HepG2 (cell line): ENCODE data around the gene MS4A18. TPM values are rescaled to one million over a fixed set of nuclear protein-coding genes. Genes with fewer than 3 reads are reported as not detected.

Experiments
- ATAC-seq: fragments of 200-7000 bp; cut with Tn5 transposase; 3 replicates; pipeline ENCODE4 v1.9.1; 2020; ENCODE audit warnings: mild to moderate bottlenecking, moderate library complexity
- BruUV-seq: library from RNA; stranded (reverse); fragments of 400-500 nt; replicated peaks from 2 replicates; lab custom pipeline; 2021; lab: Mats Ljungman, UMichigan
- CTCF ChIA-PET: fragments of 300-600 bp; formaldehyde crosslinking; extraction: SDS; loops from one replicate; lab custom pipeline; 2021; ENCODE audit warnings: low total read pairs, inconsistent platforms, low intra/inter-chr PET ratio; lab: Yijun Ruan, JAX
- POLR2A ChIA-PET: fragments of 350-600 bp; sonication (Branson Sonifier 250); formaldehyde crosslinking; loops from one replicate; lab custom pipeline; 2020; ENCODE audit warnings: antibody characterized with exemption, inconsistent platforms; lab: Yijun Ruan, JAX
- DNase-seq: peaks from one replicate; pipeline ENCODE4 v3.0.0-alpha.2; 2015; ENCODE audit warnings: low spot score
- FAIRE-seq: peaks from 3 replicates; lab custom pipeline; 2011; peaks lifted over from hg19 to GRCh38; lab: Jason Lieb, UNC
- H2AFZ ChIP-seq: one replicate; pipeline ENCODE4 v1.6.1; 2011; ENCODE audit warnings: low read length, inconsistent platforms
- H3K27ac ChIP-seq: fragments of 300-600 bp; 3 replicates; pipeline ENCODE4 v1.8.0; 2011; ENCODE audit warnings: mixed run types, mild to moderate bottlenecking, mixed read lengths, low read length, inconsistent platforms; ENCODE audit not compliant: insufficient read depth; ENCODE audit errors: extremely low read length
- H3K27me3 ChIP-seq, 2 experiments: fragments of 200-600 bp in 1 of 2; 2 replicates in 1 of 2; 3 replicates in 1 of 2; pipeline versions ENCODE4 v1.6.0 to v1.8.0; 2011; ENCODE audit warnings: low read length in 2 of 2, mild to moderate bottlenecking in 2 of 2, moderate library complexity in 2 of 2, inconsistent platforms in 1 of 2; ENCODE audit not compliant: insufficient read depth in 2 of 2, control insufficient read depth in 1 of 2
- H3K36me3 ChIP-seq, 2 experiments: fragments of 200-600 bp in 1 of 2; replicated peaks in 1 of 2; 2 replicates in 1 of 2; 3 replicates in 1 of 2; pipeline versions ENCODE4 v1.5.1 to v1.8.0; 2011; ENCODE audit warnings: low read length in 2 of 2, inconsistent platforms in 1 of 2; ENCODE audit not compliant: insufficient read depth in 2 of 2, control insufficient read depth in 1 of 2
- H3K4me1 ChIP-seq: 2 replicates; pipeline ENCODE4 v1.5.1; 2012; ENCODE audit warnings: low read length, inconsistent platforms; ENCODE audit not compliant: insufficient read depth
- H3K4me2 ChIP-seq: 2 replicates; pipeline ENCODE4 v1.6.0; 2011; ENCODE audit warnings: low read depth, low read length, inconsistent platforms
- H3K4me3 ChIP-seq, 3 experiments: fragments of 200-600 bp in 1 of 3; sonication (generic), shearing (Covaris generic) in 1 of 3; replicated peaks in 1 of 3; 2 replicates each; pipeline ENCODE4 v1.5.1; 2011 to 2016; ENCODE audit warnings: low read length in 3 of 3, inconsistent platforms in 2 of 3, low read depth in 2 of 3, mild to moderate bottlenecking in 2 of 3, control low read depth in 1 of 3, mixed read lengths in 1 of 3; ENCODE audit not compliant: insufficient read depth in 1 of 3
- H3K79me2 ChIP-seq: one replicate; pipeline ENCODE4 v1.6.1; 2011; ENCODE audit warnings: low read length, inconsistent platforms; ENCODE audit not compliant: insufficient read depth
- H3K9ac ChIP-seq: 2 replicates; pipeline ENCODE4 v1.6.0; 2011; ENCODE audit warnings: mild to moderate bottlenecking, low read depth, low read length, inconsistent platforms; ENCODE audit not compliant: insufficient read depth
- H3K9me3 ChIP-seq: 2 replicates; pipeline ENCODE4 v1.5.1; 2012; ENCODE audit warnings: mild to moderate bottlenecking, low read length
- H4K20me1 ChIP-seq: 2 replicates; pipeline ENCODE4 v1.6.0; 2011; ENCODE audit warnings: inconsistent platforms, mild to moderate bottlenecking, low read length, moderate library complexity; ENCODE audit not compliant: insufficient read depth
- HNF4G ChIP-seq, 2 experiments: sonication (generic) in 1 of 2; formaldehyde crosslinking in 1 of 2; IDR thresholded peaks; 2 replicates each; pipeline versions ENCODE4 v1.4.0 to v1.6.1; 2011 to 2020; ENCODE audit warnings: borderline replicate concordance in 2 of 2, low read depth in 2 of 2, mild to moderate bottlenecking in 2 of 2, low read length in 1 of 2, missing genetic modification reagents in 1 of 2, moderate library complexity in 1 of 2
- PHF21A ChIP-seq: sonication (generic); formaldehyde crosslinking; IDR thresholded peaks from 2 replicates; pipeline ENCODE4 v1.5.0; 2020; ENCODE audit warnings: mild to moderate bottlenecking, missing genetic modification reagents
- PHF8 ChIP-seq: sonication (generic); formaldehyde crosslinking; IDR thresholded peaks from 2 replicates; pipeline ENCODE4 v1.5.0; 2020; ENCODE audit warnings: missing genetic modification reagents
- RNF2 ChIP-seq: fragments of 450-650 bp; conservative IDR thresholded peaks from 2 replicates; pipeline ENCODE4 v1.6.1; 2016; ENCODE audit warnings: low read depth
- SNAI1 ChIP-seq: sonication (generic); formaldehyde crosslinking; IDR thresholded peaks from 2 replicates; pipeline ENCODE4 v1.5.0; 2020; ENCODE audit warnings: mild to moderate bottlenecking, missing genetic modification reagents, borderline replicate concordance
- ZNF350 ChIP-seq: sonication (generic); formaldehyde crosslinking; IDR thresholded peaks from 2 replicates; pipeline ENCODE4 v1.4.0; 2020; ENCODE audit warnings: mild to moderate bottlenecking, low read depth, missing genetic modification reagents, borderline replicate concordance
- ZNF570 ChIP-seq: sonication (generic); formaldehyde crosslinking; IDR thresholded peaks from 2 replicates; pipeline ENCODE4 v1.4.0; 2020; ENCODE audit warnings: mild to moderate bottlenecking, missing genetic modification reagents, borderline replicate concordance
- ZNF614 ChIP-seq: IDR thresholded peaks from 2 replicates; pipeline ENCODE4 v1.6.1; 2018; ENCODE audit warnings: missing biosample characterization, missing genetic modification reagents, inconsistent platforms, borderline replicate concordance
- ZNF768 ChIP-seq: sonication (generic); formaldehyde crosslinking; IDR thresholded peaks from 2 replicates; pipeline ENCODE4 v1.4.0; 2020; ENCODE audit warnings: missing genetic modification reagents
- WGBS: methylation state at CpG from one replicate; pipeline ENCODE4 v1.1.6; 2017; ENCODE audit warnings: low lambda C conversion rate; 5-methylcytosine and 5-hydroxymethylcytosine counted together
- in situ Hi-C: cut with HindIII; loops from 2 replicates; pipeline ENCODE4 v1.10.0; 2017; ENCODE audit warnings: low pct_unique_long_range_greater_than_20kb; ENCODE audit not compliant: extremely low pct_ligation_motif_present
- intact Hi-C: fragments of 100-400 bp; cut with micrococcal nuclease; formaldehyde crosslinking; loops from one replicate; pipeline ENCODE4 v1.10.0; 2022; ENCODE audit not compliant: unreplicated experiment
- polyA plus RNA-seq, 8 experiments: library from polyadenylated mRNA; depleted of rRNA in 3 of 8; stranded (reverse) in 7 of 8; unstranded in 1 of 8; fragments of >200 nt; fragmentation: Illumina TruSeq in 4 of 8; extraction: Trizol in 4 of 8; gene quantifications; 2 replicates each; pipeline versions ENCODE4 v1.2.1 to v1.2.3, GENCODE V29; 2011 to 2016; ENCODE audit warnings: low read depth in 4 of 8, missing spikeins in 1 of 8, mixed read lengths in 1 of 8; ENCODE audit not compliant: insufficient read depth in 1 of 8
- total RNA-seq, 5 experiments: library from RNA; depleted of rRNA; stranded (reverse); fragments of >200 nt; fragmentation: Illumina TruSeq; extraction: Trizol; gene quantifications; 2 replicates each; pipeline ENCODE4 v1.2.3, GENCODE V29; 2016; ENCODE audit warnings: low read depth in 1 of 5
- TF ChIP-seq, protein P1 (sequence below): sonication (generic); formaldehyde crosslinking; IDR thresholded peaks from 2 replicates; pipeline ENCODE4 v1.4.0; 2020; ENCODE audit warnings: mild to moderate bottlenecking, low read depth, missing genetic modification reagents
- TF ChIP-seq, protein P2 (sequence below): sonication (generic); formaldehyde crosslinking; IDR thresholded peaks from 2 replicates; pipeline ENCODE4 v1.8.0; 2022; ENCODE audit warnings: missing genetic modification reagents, mild to moderate bottlenecking, inconsistent platforms, borderline replicate concordance

Gene MS4A18
- total and polyA plus RNA-seq, 2 of the 13 experiments (the other 11 are each of a cell fraction or from before 2014, with no cell fraction given), result not detected

DNA sequence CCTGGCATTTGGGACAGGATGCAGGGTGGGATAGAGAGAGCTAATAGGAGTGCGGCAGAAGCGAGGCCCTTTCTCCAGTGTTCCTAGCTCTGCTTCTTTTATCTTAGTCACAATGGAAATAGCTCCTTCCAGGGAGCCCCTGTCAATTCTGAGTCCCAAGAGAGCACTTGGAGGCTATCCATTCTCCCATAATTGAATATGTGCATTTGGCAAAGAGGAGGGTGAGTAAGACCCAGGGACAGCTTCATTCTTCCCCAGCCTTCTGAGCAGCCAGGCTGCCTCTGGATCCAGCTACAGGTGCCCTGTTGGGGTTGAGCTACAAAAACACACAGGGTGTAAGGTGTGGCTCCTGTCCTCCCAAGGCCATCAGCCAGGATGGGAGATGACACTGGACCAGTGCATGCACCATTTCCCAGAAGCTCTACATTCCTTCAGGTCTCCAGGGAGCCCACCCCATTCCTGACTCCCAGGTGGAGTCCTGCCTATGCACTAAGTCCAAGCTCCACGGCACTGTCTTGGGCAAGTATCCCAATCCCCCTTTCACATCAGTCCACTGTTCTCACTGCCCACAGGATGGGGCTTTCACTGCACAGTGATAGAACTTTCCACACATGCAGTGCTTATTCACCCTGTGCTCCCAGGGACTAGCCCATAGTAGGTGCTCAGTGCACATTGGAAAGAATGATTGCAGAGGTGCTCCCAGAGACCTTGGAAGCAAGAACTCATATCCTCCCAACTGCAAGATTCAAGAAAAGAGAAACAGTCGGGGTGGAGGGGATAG lies 66.8 kb downstream of the MS4A18 start:
- no peaks in the 10 kb centered on the region for H3K79me2 ChIP-seq
- no peaks in the 10 kb centered on the region for H4K20me1 ChIP-seq
- no peak for FAIRE-seq
- no peak overlapping the region for H3K4me2 ChIP-seq
- H3K9ac ChIP-seq, result no peak overlapping the region
- H2AFZ ChIP-seq, result no peak overlapping the region
- WGBS, result 8% methylated on average over 2 of the region's 4 CpGs
- no peaks in the 10 kb centered on the region for H3K4me1 ChIP-seq
- in situ Hi-C loops, result no loop called here
- TF ChIP-seq ZNF570 (no peak), SNAI1 (CRISPR knock-in tag) (no peak), HNF4G (IDR thresholded peaks at IDR 0.05; ENCODE audit: borderline replicate concordance, low read depth, low read length) (no peak), HNF4G (CRISPR knock-in tag; IDR thresholded peaks at IDR 0.05; ENCODE audit: borderline replicate concordance, low read depth) (no peak), ZNF614 (CRISPR knock-in tag) (no peak), PHF8 (CRISPR knock-in tag) (no peak), ZNF350 (CRISPR knock-in tag) (no peak), RNF2 (no peak), ZNF768 (CRISPR knock-in tag) (no peak), PHF21A (CRISPR knock-in tag) (no peak)
- TF ChIP-seq, protein P1, sequence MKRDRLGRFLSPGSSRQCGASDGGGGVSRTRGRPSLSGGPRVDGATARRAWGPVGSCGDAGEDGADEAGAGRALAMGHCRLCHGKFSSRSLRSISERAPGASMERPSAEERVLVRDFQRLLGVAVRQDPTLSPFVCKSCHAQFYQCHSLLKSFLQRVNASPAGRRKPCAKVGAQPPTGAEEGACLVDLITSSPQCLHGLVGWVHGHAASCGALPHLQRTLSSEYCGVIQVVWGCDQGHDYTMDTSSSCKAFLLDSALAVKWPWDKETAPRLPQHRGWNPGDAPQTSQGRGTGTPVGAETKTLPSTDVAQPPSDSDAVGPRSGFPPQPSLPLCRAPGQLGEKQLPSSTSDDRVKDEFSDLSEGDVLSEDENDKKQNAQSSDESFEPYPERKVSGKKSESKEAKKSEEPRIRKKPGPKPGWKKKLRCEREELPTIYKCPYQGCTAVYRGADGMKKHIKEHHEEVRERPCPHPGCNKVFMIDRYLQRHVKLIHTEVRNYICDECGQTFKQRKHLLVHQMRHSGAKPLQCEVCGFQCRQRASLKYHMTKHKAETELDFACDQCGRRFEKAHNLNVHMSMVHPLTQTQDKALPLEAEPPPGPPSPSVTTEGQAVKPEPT (CRISPR knock-in tag), result no peak
- TF ChIP-seq, protein P2, sequence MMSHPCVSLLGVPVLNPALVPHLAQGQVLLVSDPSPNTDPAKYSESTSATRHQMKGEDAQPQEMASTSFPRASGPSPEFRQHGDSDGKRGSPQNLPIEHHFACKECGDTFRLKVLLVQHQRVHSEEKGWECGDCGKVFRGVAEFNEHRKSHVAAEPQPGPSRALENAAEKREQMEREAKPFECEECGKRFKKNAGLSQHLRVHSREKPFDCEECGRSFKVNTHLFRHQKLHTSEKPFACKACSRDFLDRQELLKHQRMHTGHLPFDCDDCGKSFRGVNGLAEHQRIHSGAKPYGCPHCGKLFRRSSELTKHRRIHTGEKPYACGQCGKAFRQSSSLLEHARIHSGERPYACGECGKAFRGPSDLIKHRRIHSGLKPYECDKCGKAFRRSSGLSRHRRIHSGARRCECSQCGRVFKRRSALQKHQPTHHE (CRISPR knock-in tag), result no peak
- CTCF ChIA-PET, result no interaction called here
- H3K4me3 ChIP-seq, result no peak overlapping the region
- no peaks in the 10 kb centered on the region for H3K36me3 ChIP-seq
- intact Hi-C loops, result no loop called here
- POLR2A ChIA-PET, result no interaction called here
- DNase-seq, result no peak
- peaks cover 0 to 9% of the 10 kb centered on the region in 2 experiments; a peak in 2 of 5 replicates for H3K27me3 ChIP-seq
- BruUV-seq, result no TSS peak
- no peak overlapping the region for H3K27ac ChIP-seq
- H3K9me3 ChIP-seq, result no peaks in the 10 kb centered on the region
- no peak for ATAC-seq
